ENCODE results near the gene ZNF408. TPM values are rescaled to one million over a fixed set of nuclear protein-coding genes. Genes with fewer than 3 reads are reported as not detected.

ZNF408 gene
- polyA plus RNA-seq, 1 of the 3 experiments (the other 2 are of a cell fraction), result 7.1 TPM

DNA sequence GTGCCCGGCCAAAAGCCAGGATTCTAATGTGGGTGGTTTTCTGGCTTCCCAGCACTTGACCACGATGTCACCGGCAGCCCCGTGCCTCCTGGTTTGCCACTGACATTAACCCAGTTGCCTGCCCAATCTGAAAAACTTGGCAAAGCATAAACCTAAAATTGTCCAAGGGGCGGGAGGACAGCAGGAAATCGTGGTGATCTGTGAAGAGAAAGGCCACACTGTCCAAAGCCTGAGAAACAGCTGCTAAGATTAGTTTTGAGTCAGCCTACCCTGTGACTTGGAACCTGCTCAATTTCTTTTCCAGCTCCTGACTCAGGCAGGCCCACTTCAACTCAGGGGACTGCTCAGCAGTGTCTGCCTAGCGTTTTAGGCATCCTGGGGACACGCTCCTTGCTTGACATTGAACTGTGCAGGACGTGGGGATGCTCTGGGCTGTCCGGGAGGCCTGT lies 10.0 kb downstream of the ZNF408 start (continued):
- TF ChIP-seq REST (IDR thresholded peaks at IDR 0.05; ENCODE audit: low read depth, low read length) (no peak), TCF12 (IDR thresholded peaks at IDR 0.05) (peak; percentile 64; the same call in 1 of the 2 replicates), CHD2 (IDR thresholded peaks at IDR 0.05; ENCODE audit: low read length, partially characterized antibody) (no peak), NFIC (IDR thresholded peaks at IDR 0.05; ENCODE audit: borderline replicate concordance) (peak; percentile 56; the same call in 1 of the 2 replicates), FOXM1 (IDR thresholded peaks at IDR 0.05; ENCODE audit: low read depth) (no peak), SMC3 (IDR thresholded peaks at IDR 0.05; ENCODE audit: low read depth, low read length) (no peak), FOSL2 (IDR thresholded peaks at IDR 0.05; ENCODE audit: borderline replicate concordance, low read depth) (peak; percentile 10; the same call in 1 of the 2 replicates), RCOR1 (IDR thresholded peaks at IDR 0.05; ENCODE audit: low read length) (no peak)
- TF ChIP-seq, protein P1, sequence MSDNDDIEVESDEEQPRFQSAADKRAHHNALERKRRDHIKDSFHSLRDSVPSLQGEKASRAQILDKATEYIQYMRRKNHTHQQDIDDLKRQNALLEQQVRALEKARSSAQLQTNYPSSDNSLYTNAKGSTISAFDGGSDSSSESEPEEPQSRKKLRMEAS (IDR thresholded peaks at IDR 0.05; ENCODE audit: low read depth), result peak; percentile 76

DNA sequence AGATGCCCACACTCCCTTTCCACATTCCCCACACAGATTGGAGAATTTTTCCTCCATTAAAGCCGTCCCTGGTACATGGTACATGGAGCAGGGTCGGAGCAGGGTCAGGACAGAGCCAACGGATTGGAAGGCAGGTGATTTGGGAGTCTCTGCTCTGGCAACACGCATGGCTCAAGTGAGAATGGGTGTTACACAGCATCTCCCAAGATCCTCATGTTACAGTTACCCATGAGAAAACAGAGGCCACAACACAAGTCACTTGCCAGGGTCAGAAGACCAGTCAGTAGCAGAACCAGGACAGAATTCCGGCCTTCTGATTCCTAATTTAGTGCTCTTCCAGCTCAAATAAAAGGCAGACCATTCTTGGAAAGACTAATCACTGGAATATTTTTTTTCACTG lies 10.5 kb downstream of the ZNF408 start:
- H3K9ac ChIP-seq, result peak overlapping the region; percentile 48; the same call in 1 of the 2 replicates
- DNase-seq, result no peak

More for the DNA sequence above, 10.5 kb downstream of the ZNF408 start:
- Histone ChIP-seq H3K4me2 (peak overlapping the region; percentile 66), H3K27me3 (ENCODE audit: insufficient read depth) (no peaks in the 10 kb centered on the region), H3K36me3 (replicated peaks in 1 of 2; ENCODE audit: control insufficient read depth in 1 of 2, insufficient read depth in 2 of 2, low read length in 1 of 2) (peaks cover 3 to 7% of the 10 kb centered on the region in 2 experiments), H3K9me2 (no peaks in the 10 kb centered on the region), H2AFZ (ENCODE audit: low read depth) (peak overlapping the region; percentile 15), H3K79me2 (ENCODE audit: insufficient read depth) (no peaks in the 10 kb centered on the region), H4K20me1 (ENCODE audit: insufficient read depth) (no peaks in the 10 kb centered on the region), H3K9me3 (no peaks in the 10 kb centered on the region), H3K4me3 (ENCODE audit: low read depth in 2 of 2, low read length in 1 of 2) (no peak overlapping the region), H3F3A (replicated peaks; ENCODE audit: insufficient read depth) (peaks cover 47% of the 10 kb centered on the region), H3K27ac (ENCODE audit: low read depth in 2 of 2, low read length in 1 of 2) (peak overlapping the region in 1 of 2 experiments; percentile 94; a peak in 2 of 4 replicates), H3K4me1 (ENCODE audit: control insufficient read depth in 1 of 2, insufficient read depth in 2 of 2, low read depth in 1 of 2, low read length in 1 of 2) (peaks cover 0 to 15% of the 10 kb centered on the region in 2 experiments; a peak in 2 of 4 replicates)
- POLR2A ChIA-PET, result no interaction called here
- 79% methylated on average over 4 of the region's 5 CpGs for WGBS (ENCODE audit: low lambda C conversion rate)
- CTCF ChIA-PET, result no interaction called here
- no peak for TF ChIP-seq SMC3 (IDR thresholded peaks at IDR 0.05; ENCODE audit: low read depth, low read length)
- TF ChIP-seq NRF1 (IDR thresholded peaks at IDR 0.05; ENCODE audit: low read depth, low read length), result no peak
- TF ChIP-seq GATA2 (CRISPR knock-in tag; IDR thresholded peaks at IDR 0.05), result no peak
- no peak for TF ChIP-seq MXI1 (IDR thresholded peaks at IDR 0.05; ENCODE audit: low read depth, low read length)
- no peak for TF ChIP-seq TAF1 (IDR thresholded peaks at IDR 0.05; ENCODE audit: borderline replicate concordance, low read depth, low read length)
- TF ChIP-seq NFIC (IDR thresholded peaks at IDR 0.05; ENCODE audit: borderline replicate concordance), result no peak
- no peak for TF ChIP-seq MEF2A (IDR thresholded peaks at IDR 0.05; ENCODE audit: borderline replicate concordance, low read depth)
- TF ChIP-seq, protein P2, sequence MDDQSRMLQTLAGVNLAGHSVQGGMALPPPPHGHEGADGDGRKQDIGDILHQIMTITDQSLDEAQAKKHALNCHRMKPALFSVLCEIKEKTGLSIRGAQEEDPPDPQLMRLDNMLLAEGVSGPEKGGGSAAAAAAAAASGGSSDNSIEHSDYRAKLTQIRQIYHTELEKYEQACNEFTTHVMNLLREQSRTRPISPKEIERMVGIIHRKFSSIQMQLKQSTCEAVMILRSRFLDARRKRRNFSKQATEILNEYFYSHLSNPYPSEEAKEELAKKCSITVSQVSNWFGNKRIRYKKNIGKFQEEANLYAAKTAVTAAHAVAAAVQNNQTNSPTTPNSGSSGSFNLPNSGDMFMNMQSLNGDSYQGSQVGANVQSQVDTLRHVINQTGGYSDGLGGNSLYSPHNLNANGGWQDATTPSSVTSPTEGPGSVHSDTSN (IDR thresholded peaks at IDR 0.05), result no peak
- no peak for TF ChIP-seq EZH2phosphoT487 (IDR thresholded peaks at IDR 0.05; ENCODE audit: borderline replicate concordance, low read depth)
- no peak for TF ChIP-seq USF1 (IDR thresholded peaks at IDR 0.05; ENCODE audit: borderline replicate concordance, low read depth)
- no peak for TF ChIP-seq SIN3A (IDR thresholded peaks at IDR 0.05; ENCODE audit: borderline replicate concordance, low read depth, low read length)
- TF ChIP-seq GABPA (IDR thresholded peaks at IDR 0.05; ENCODE audit: low read depth), result no peak
- no peak for TF ChIP-seq RFX5 (IDR thresholded peaks at IDR 0.05; ENCODE audit: low read length)
- TF ChIP-seq, protein P3, sequence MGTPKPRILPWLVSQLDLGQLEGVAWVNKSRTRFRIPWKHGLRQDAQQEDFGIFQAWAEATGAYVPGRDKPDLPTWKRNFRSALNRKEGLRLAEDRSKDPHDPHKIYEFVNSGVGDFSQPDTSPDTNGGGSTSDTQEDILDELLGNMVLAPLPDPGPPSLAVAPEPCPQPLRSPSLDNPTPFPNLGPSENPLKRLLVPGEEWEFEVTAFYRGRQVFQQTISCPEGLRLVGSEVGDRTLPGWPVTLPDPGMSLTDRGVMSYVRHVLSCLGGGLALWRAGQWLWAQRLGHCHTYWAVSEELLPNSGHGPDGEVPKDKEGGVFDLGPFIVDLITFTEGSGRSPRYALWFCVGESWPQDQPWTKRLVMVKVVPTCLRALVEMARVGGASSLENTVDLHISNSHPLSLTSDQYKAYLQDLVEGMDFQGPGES (IDR thresholded peaks at IDR 0.05; ENCODE audit: low read depth, low read length), result no peak
- TF ChIP-seq TEAD4 (IDR thresholded peaks at IDR 0.05; ENCODE audit: borderline replicate concordance, insufficient read depth), result no peak
